Right lung (tissue), 5 donors: ENCODE measurements around the gene LETMD1. TPM values are rescaled to one million over a fixed set of nuclear protein-coding genes. Genes with fewer than 3 reads are reported as not detected.
"Not testable (repeated sequence)": the region's sequence is repeated elsewhere in the genome, so short reads cannot be mapped to it uniquely, and the experiment has no call there.

Source experiments
- DNase-seq, 2 donors: peaks; one replicate each; pipeline ENCODE4 v3.0.0-alpha.2; 2013
- polyA plus RNA-seq, 5 donors: library from polyadenylated mRNA; unstranded; fragments of 120-200 nt; gene quantifications; one replicate each; pipeline versions ENCODE4 v1.2.1 to v1.2.3, GENCODE V29; 2013; ENCODE audit warnings: inconsistent platforms in 1 of 5, low replicate concordance in 1 of 5; ENCODE audit not compliant: insufficient read length in 5 of 5, insufficient read depth in 1 of 5

Gene LETMD1
- polyA plus RNA-seq, 5 donors = 103 to 149 (median 131) TPM

GRCh38 chr12:51075390-51075789, 27.3 kb downstream of the LETMD1 start:
- no peak for DNase-seq

GRCh38 chr12:51076236-51076930, 28.3 kb downstream of the LETMD1 start:
- no peak for DNase-seq

- DNase-seq = no peak
Observed at GRCh38 chr12:51077930-51078329, 29.8 kb downstream of the LETMD1 start.

- not testable (repeated sequence) for DNase-seq
Observed at GRCh38 chr12:51078346-51078745, 30.2 kb downstream of the LETMD1 start.

GRCh38 chr12:51078866-51079265, 30.7 kb downstream of the LETMD1 start:
- not testable (repeated sequence) for DNase-seq

- no peak for DNase-seq
Observed at GRCh38 chr12:51080136-51080535, 32.0 kb downstream of the LETMD1 start.

- peak in 1 of 2 donors; percentile 15 for DNase-seq
Observed at GRCh38 chr12:51081421-51081820, 33.3 kb downstream of the LETMD1 start.

- peak in 1 of 2 donors; percentile 50 for DNase-seq
Observed at GRCh38 chr12:51082561-51083125, 34.5 kb downstream of the LETMD1 start.

GRCh38 chr12:51083126-51083833, 35.2 kb downstream of the LETMD1 start, which contains the start of gene CSRNP2:
Gene CSRNP2, minus strand, starts transcription at chr12:51083596. Its CDS starts 7,035 bp downstream, at chr12:51076561.
- DNase-seq = peak; percentile 94

- no peak for DNase-seq
Observed at GRCh38 chr12:51085757-51086156, 37.6 kb downstream of the LETMD1 start.

GRCh38 chr12:51086933-51087332, 38.8 kb downstream of the LETMD1 start:
- DNase-seq = no peak

- no peak for DNase-seq
Observed at GRCh38 chr12:51087818-51088217, 39.7 kb downstream of the LETMD1 start.

GRCh38 chr12:51090705-51091229, 42.6 kb downstream of the LETMD1 start:
- DNase-seq = no peak

- DNase-seq = no peak
Observed at GRCh38 chr12:51098611-51099010, 50.5 kb downstream of the LETMD1 start.

GRCh38 chr12:51103977-51104376, 55.9 kb downstream of the LETMD1 start:
- no peak for DNase-seq

GRCh38 chr12:51108136-51108535, 60.0 kb downstream of the LETMD1 start:
- no peak for DNase-seq

Other genes with a start within 250 kb of the LETMD1 start
- gene TMPRSS12, start 205.4 kb upstream of the LETMD1 start, polyA plus RNA-seq = under 1 TPM in 3 of 5 donors, not detected in 2; 0.08 to 0.18 (median 0.09) TPM
- gene HIGD1C, start 95.8 kb upstream of the LETMD1 start, polyA plus RNA-seq = under 1 TPM in 2 of 5 donors, not detected in 3; 0.78 to 0.90 TPM
- gene SLC11A2, start 21.9 kb upstream of the LETMD1 start, polyA plus RNA-seq = 10 to 100 TPM; 39.9 to 56.7 (median 51.1) TPM
- 10 to 100 TPM; 29.2 to 36.2 (median 32.5) TPM for gene CSRNP2, start 35.3 kb downstream of the LETMD1 start, polyA plus RNA-seq
- 10 to 100 TPM; 48.3 to 54.9 (median 53.3) TPM for gene TFCP2, start 124.8 kb downstream of the LETMD1 start, polyA plus RNA-seq
- 10 to 100 TPM in 4 of 5 donors, 1 to 10 TPM in 1; 8.5 to 17.4 (median 12.5) TPM for gene POU6F1, start 169.7 kb downstream of the LETMD1 start, polyA plus RNA-seq
- gene DAZAP2, start 190.5 kb downstream of the LETMD1 start, polyA plus RNA-seq = 100 to 1,000 TPM; 197 to 236 (median 206) TPM
- gene SMAGP, start 222.1 kb downstream of the LETMD1 start, polyA plus RNA-seq = 10 to 100 TPM; 20.0 to 25.4 (median 20.8) TPM